Motor neuron (in vitro differentiated cells): Measurements from ENCODE around the gene DAD1. TPM values are rescaled to one million over a fixed set of nuclear protein-coding genes. Genes with fewer than 3 reads are reported as not detected.
"Not testable (repeated sequence)": the region's sequence is repeated elsewhere in the genome, so short reads cannot be mapped to it uniquely, and the experiment has no call there.

Experiments
- ATAC-seq, 8 experiments: fragments of 200-7000 bp; cut with Tn5 transposase; replicated peaks in 6 of 8; 2 replicates each; pipeline ENCODE4 v1.8.0; 2021; ENCODE audit warnings: mild to moderate bottlenecking in 8 of 8, moderate library complexity in 8 of 8
- H3K27ac ChIP-seq, 2 donors: fragments of 250-450 bp; sonication (Bioruptor Pico); 2 replicates each; pipeline ENCODE4 v1.9.0; 2021; ENCODE audit warnings: antibody characterized with exemption in 2 of 2, mild to moderate bottlenecking in 2 of 2, moderate library complexity in 1 of 2
- H3K4me1 ChIP-seq, 2 donors: fragments of 250-450 bp; sonication (Bioruptor Pico); replicated peaks in 1 of 2; 2 replicates each; pipeline ENCODE4 v1.6.1; 2021; ENCODE audit warnings: antibody characterized with exemption in 2 of 2, mild to moderate bottlenecking in 2 of 2, moderate library complexity in 1 of 2
- H3K4me3 ChIP-seq, 5 donors: fragments of 250-450 bp; sonication (Bioruptor Pico); 2 replicates each; pipeline ENCODE4 v1.9.0; 2021; ENCODE audit warnings: antibody characterized with exemption in 5 of 5, mild to moderate bottlenecking in 5 of 5, moderate library complexity in 4 of 5
- WGBS, 10 experiments: fragments of 450-650 bp; shearing (Covaris generic); methylation state at CpG; one replicate each; pipeline ENCODE4 v1.0.0; 2022; 5-methylcytosine and 5-hydroxymethylcytosine counted together
- in situ Hi-C, 9 experiments: fragments of 400-800 bp; cut with MboI; loops; one replicate each; pipeline ENCODE4 v1.15.0; 2021; ENCODE audit warnings: low sequenced_read_pairs in 9 of 9, low pct_unique_long_range_greater_than_20kb in 2 of 9; ENCODE audit not compliant: unreplicated experiment in 9 of 9
- total RNA-seq, 8 experiments: library from RNA; unstranded; fragments of 300-600 nt; gene quantifications; 2 replicates each; pipeline versions ENCODE4 v1.2.3 to v1.2.4, GENCODE V29; 2022

The DAD1 gene
- total RNA-seq, 8 experiments from 2014 or later = 156 to 485 (median 311) TPM

- Histone ChIP-seq H3K4me1 (peaks cover 16 to 18% of the 10 kb centered on the region in 2 donors), H3K27ac (no peak overlapping the region), H3K4me3 (no peak overlapping the region)
- ATAC-seq = no peak
- 40 to 100% (median 85%) methylated on average over 1 to 5 of the region's 15 CpGs; no CpG with 5 or more reads in 3 of the 10 experiments for WGBS, 10 experiments
- in situ Hi-C loops = loop anchor here (25.0 kb wide), 4 partner anchors 108 to 508 kb away; partner anchors contain the start of genes LRP10 (in 6 of the 9), CDH24 (in 3 of the 9), MMP14 (in 1 of the 9) and MRPL52 (in 1 of the 9)
Observed at GRCh38 chr14:22554498-22555383, 34.3 kb downstream of the DAD1 start.

- in situ Hi-C loops = loop anchor here (25.0 kb wide), 4 partner anchors 108 to 508 kb away; partner anchors contain the start of genes LRP10 (in 6 of the 9), CDH24 (in 3 of the 9), MMP14 (in 1 of the 9) and MRPL52 (in 1 of the 9)
- not testable (repeated sequence) for ATAC-seq, H3K4me3 ChIP-seq, H3K27ac ChIP-seq
- H3K4me1 ChIP-seq = peaks cover 16 to 19% of the 10 kb centered on the region in 2 donors
- WGBS, 10 experiments = 20 to 80% (median 54%) methylated on average over 1 to 2 of the region's 14 CpGs; no CpG with 5 or more reads in 7 of the 10 experiments
Observed at GRCh38 chr14:22553861-22554497, 35.0 kb downstream of the DAD1 start.

- no peak for ATAC-seq
- Histone ChIP-seq H3K4me3 (no peak overlapping the region), H3K27ac (no peak overlapping the region), H3K4me1 (peaks cover 16 to 19% of the 10 kb centered on the region in 2 donors)
- WGBS, 10 experiments = 48 to 100% (median 80%) methylated on average over 1 to 4 of the region's 5 CpGs; no CpG with 5 or more reads in 3 of the 10 experiments
- in situ Hi-C loops = loop anchor here (25.0 kb wide), 4 partner anchors 109 to 509 kb away; partner anchors contain the start of genes LRP10 (in 6 of the 9), CDH24 (in 3 of the 9), MMP14 (in 1 of the 9) and MRPL52 (in 1 of the 9)
Observed at GRCh38 chr14:22553445-22553844, 35.6 kb downstream of the DAD1 start.

- Histone ChIP-seq H3K4me1 (peaks cover 16 to 19% of the 10 kb centered on the region in 2 donors), H3K27ac (no peak overlapping the region), H3K4me3 (no peak overlapping the region)
- no peak for ATAC-seq
- in situ Hi-C loops = loop anchor here (25.0 kb wide), 4 partner anchors 110 to 510 kb away; partner anchors contain the start of genes LRP10 (in 6 of the 9), CDH24 (in 3 of the 9), MMP14 (in 1 of the 9) and MRPL52 (in 1 of the 9)
- 90 to 100% (median 100%) methylated on average over 1 to 2 of the region's 2 CpGs; no CpG with 5 or more reads in 7 of the 10 experiments for WGBS, 10 experiments
Observed at GRCh38 chr14:22552827-22553076, 36.3 kb downstream of the DAD1 start.

- Histone ChIP-seq H3K4me3 (no peak overlapping the region), H3K27ac (no peak overlapping the region), H3K4me1 (peaks cover 16 to 19% of the 10 kb centered on the region in 2 donors)
- in situ Hi-C loops = loop anchor here (25.0 kb wide), 4 partner anchors 110 to 510 kb away; partner anchors contain the start of genes LRP10 (in 6 of the 9), CDH24 (in 3 of the 9), MMP14 (in 1 of the 9) and MRPL52 (in 1 of the 9)
- no peak for ATAC-seq
- 55 to 100% (median 82%) methylated on average over 2 to 7 of the region's 13 CpGs; no CpG with 5 or more reads in 4 of the 10 experiments for WGBS, 10 experiments
Observed at GRCh38 chr14:22552001-22552826, 36.8 kb downstream of the DAD1 start.

GRCh38 chr14:22551605-22551997 lies 37.4 kb downstream of the DAD1 start:
- peaks cover 21 to 25% of the 10 kb centered on the region in 2 donors for H3K4me1 ChIP-seq
- H3K4me3 ChIP-seq = no peak overlapping the region
- ATAC-seq = peak in 5 of 8 experiments; percentile 49 to 86 (median 85)
- 30 to 100% (median 58%) methylated on average over 1 to 4 of the region's 5 CpGs; no CpG with 5 or more reads in 2 of the 10 experiments for WGBS, 10 experiments
- H3K27ac ChIP-seq = no peak overlapping the region
- in situ Hi-C loops = loop anchor here (25.0 kb wide), 4 partner anchors 111 to 511 kb away; partner anchors contain the start of genes LRP10 (in 6 of the 9), CDH24 (in 3 of the 9), MMP14 (in 1 of the 9) and MRPL52 (in 1 of the 9)

GRCh38 chr14:22549981-22550673 lies 38.9 kb downstream of the DAD1 start:
- in situ Hi-C loops = loop anchor here (10.0 to 25.0 kb wide), 5 partner anchors 112 to 512 kb away; partner anchors contain the start of genes LRP10 (in 6 of the 9), CDH24 (in 3 of the 9), MMP14 (in 1 of the 9) and MRPL52 (in 1 of the 9)
- Histone ChIP-seq H3K27ac (no peak overlapping the region), H3K4me3 (no peak overlapping the region), H3K4me1 (peaks cover 21 to 32% of the 10 kb centered on the region in 2 donors)
- ATAC-seq = peak in 5 of 8 experiments; percentile 23 to 80 (median 54)
- 0 to 100% (median 39%) methylated on average over 1 to 8 of the region's 11 CpGs; no CpG with 5 or more reads in 1 of the 10 experiments for WGBS, 10 experiments

GRCh38 chr14:22549324-22549962 lies 39.6 kb downstream of the DAD1 start:
- in situ Hi-C loops = loop anchor here in 1 of 9 experiments (10.0 kb wide), 1 partner anchor 155 kb away; no protein-coding TSS in a partner anchor
- WGBS, 10 experiments = 80 to 100% (median 94%) methylated on average over 1 to 6 of the region's 6 CpGs; no CpG with 5 or more reads in 2 of the 10 experiments
- no peak for ATAC-seq
- peaks cover 21 to 32% of the 10 kb centered on the region in 2 donors for H3K4me1 ChIP-seq
- H3K27ac ChIP-seq = no peak overlapping the region
- H3K4me3 ChIP-seq = no peak overlapping the region

GRCh38 chr14:22547948-22548750 lies 40.9 kb downstream of the DAD1 start:
- in situ Hi-C loops = loop anchor here in 1 of 9 experiments (10.0 kb wide), 1 partner anchor 153 kb away; no protein-coding TSS in a partner anchor
- WGBS, 10 experiments = 20 to 100% (median 77%) methylated on average over 1 to 5 of the region's 8 CpGs; no CpG with 5 or more reads in 2 of the 10 experiments
- H3K4me1 ChIP-seq = peaks cover 21 to 32% of the 10 kb centered on the region in 2 donors
- H3K4me3 ChIP-seq = no peak overlapping the region
- no peak for ATAC-seq
- no peak overlapping the region for H3K27ac ChIP-seq

GRCh38 chr14:22547313-22547947 lies 41.6 kb downstream of the DAD1 start:
- Histone ChIP-seq H3K4me3 (no peak overlapping the region), H3K4me1 (peaks cover 21 to 32% of the 10 kb centered on the region in 2 donors), H3K27ac (no peak overlapping the region)
- in situ Hi-C loops = loop anchor here in 1 of 9 experiments (10.0 kb wide), 1 partner anchor 153 kb away; no protein-coding TSS in a partner anchor
- peak in 3 of 8 experiments; percentile 8 to 40 (median 16) for ATAC-seq
- WGBS, 10 experiments = 20 to 92% (median 87%) methylated on average over 2 to 7 of the region's 9 CpGs; no CpG with 5 or more reads in 2 of the 10 experiments
